ENCODE data around the gene MICU2.

Gene MICU2

GRCh38 chr13:21526707-21527540 lies 77.0 kb downstream of the MICU2 start:
- no peak overlapping the region for H3K4me2 ChIP-seq
- H2AFZ ChIP-seq (ENCODE audit: low read depth), result no peak overlapping the region
- TF ChIP-seq CTCF (conservative IDR thresholded peaks at IDR 0.05; ENCODE audit: low read depth, low read length), result no peak
- no peaks in the 10 kb centered on the region for H3K4me1 ChIP-seq (ENCODE audit: low read depth, poor library complexity, severe bottlenecking)
- H4K20me1 ChIP-seq (ENCODE audit: insufficient read depth), result no peaks in the 10 kb centered on the region
- H3K27me3 ChIP-seq (ENCODE audit: insufficient read depth, low read depth), result no peaks in the 10 kb centered on the region
- H3K36me3 ChIP-seq (ENCODE audit: insufficient read depth), result no peaks in the 10 kb centered on the region
- no peak overlapping the region for H3K27ac ChIP-seq
- H3K4me3 ChIP-seq (IDR thresholded peaks at IDR 0.05; ENCODE audit: insufficient read depth, low read depth, low read length), result no peak overlapping the region
- H3K79me2 ChIP-seq (ENCODE audit: insufficient read depth, low read depth), result no peaks in the 10 kb centered on the region
- H3K9ac ChIP-seq, result no peak overlapping the region

- H4K20me1 ChIP-seq (ENCODE audit: insufficient read depth), result no peaks in the 10 kb centered on the region
- no peak overlapping the region for H3K27ac ChIP-seq
- no peak for TF ChIP-seq CTCF (conservative IDR thresholded peaks at IDR 0.05; ENCODE audit: low read depth, low read length)
- no peak overlapping the region for H3K9ac ChIP-seq
- H3K4me1 ChIP-seq (ENCODE audit: low read depth, poor library complexity, severe bottlenecking), result no peaks in the 10 kb centered on the region
- H3K36me3 ChIP-seq (ENCODE audit: insufficient read depth), result no peaks in the 10 kb centered on the region
- no peak overlapping the region for H3K4me2 ChIP-seq
- no peaks in the 10 kb centered on the region for H3K27me3 ChIP-seq (ENCODE audit: insufficient read depth, low read depth)
- H3K79me2 ChIP-seq (ENCODE audit: insufficient read depth, low read depth), result no peaks in the 10 kb centered on the region
- no peak overlapping the region for H2AFZ ChIP-seq (ENCODE audit: low read depth)
- no peak overlapping the region for H3K4me3 ChIP-seq (IDR thresholded peaks at IDR 0.05; ENCODE audit: insufficient read depth, low read depth, low read length)
Measured at GRCh38 chr13:21522847-21523246, 81.1 kb downstream of the MICU2 start.

DNA sequence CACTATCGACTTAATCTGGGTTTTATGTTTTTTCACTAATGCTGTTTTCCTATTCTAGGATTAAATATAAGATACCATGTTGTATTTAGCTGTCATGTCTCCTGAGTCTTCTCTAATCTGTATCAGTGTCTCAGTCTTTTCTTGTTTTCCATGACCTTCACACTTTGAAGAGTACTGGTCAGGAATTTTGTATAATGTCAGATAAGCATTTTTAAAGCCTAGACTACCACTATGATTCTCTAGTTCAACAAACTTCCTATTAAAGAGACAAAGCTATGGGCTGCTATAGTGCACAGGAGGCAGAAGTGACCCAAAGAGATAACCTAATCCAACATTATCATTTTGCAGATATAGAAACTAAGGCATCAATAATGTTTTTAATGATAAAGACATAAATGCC lies 81.8 kb downstream of the MICU2 start:
- H3K4me3 ChIP-seq (IDR thresholded peaks at IDR 0.05; ENCODE audit: insufficient read depth, low read depth, low read length), result no peak overlapping the region
- TF ChIP-seq CTCF (conservative IDR thresholded peaks at IDR 0.05; ENCODE audit: low read depth, low read length), result no peak
- H3K36me3 ChIP-seq (ENCODE audit: insufficient read depth), result no peaks in the 10 kb centered on the region
- no peaks in the 10 kb centered on the region for H3K4me1 ChIP-seq (ENCODE audit: low read depth, poor library complexity, severe bottlenecking)
- H3K27me3 ChIP-seq (ENCODE audit: insufficient read depth, low read depth), result no peaks in the 10 kb centered on the region
- H4K20me1 ChIP-seq (ENCODE audit: insufficient read depth), result no peaks in the 10 kb centered on the region
- H3K79me2 ChIP-seq (ENCODE audit: insufficient read depth, low read depth), result no peaks in the 10 kb centered on the region
- H3K27ac ChIP-seq, result no peak overlapping the region
- no peak overlapping the region for H3K4me2 ChIP-seq
- no peak overlapping the region for H3K9ac ChIP-seq
- no peak overlapping the region for H2AFZ ChIP-seq (ENCODE audit: low read depth)

DNA sequence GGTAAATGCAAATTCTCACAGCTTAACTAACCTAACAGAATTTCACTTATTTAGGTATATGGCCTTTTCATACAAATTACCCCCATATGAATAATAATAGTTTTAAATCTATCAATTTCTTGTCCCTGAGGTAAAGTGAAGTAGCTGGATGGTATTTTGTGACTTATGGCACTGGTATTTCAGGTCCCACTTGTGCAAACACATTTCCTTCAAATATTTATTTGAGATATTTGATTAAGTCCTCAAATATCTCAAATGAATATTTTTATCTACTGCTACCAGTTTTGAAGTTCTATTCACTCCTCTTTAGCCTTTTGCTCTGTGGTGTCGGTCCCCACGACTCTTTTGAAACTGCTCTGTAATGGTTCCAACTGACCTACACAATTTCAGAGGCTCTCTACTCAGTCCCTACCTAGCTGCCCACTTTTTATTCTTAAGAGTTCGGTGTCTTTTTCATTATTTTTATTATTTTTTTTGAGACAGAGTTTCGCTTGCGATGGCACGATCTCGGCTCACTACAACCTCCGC lies 85.3 kb downstream of the MICU2 start:
- no peak overlapping the region for H3K4me3 ChIP-seq (IDR thresholded peaks at IDR 0.05; ENCODE audit: insufficient read depth, low read depth, low read length)
- no peak overlapping the region for H2AFZ ChIP-seq (ENCODE audit: low read depth)
- no peaks in the 10 kb centered on the region for H3K36me3 ChIP-seq (ENCODE audit: insufficient read depth)
- no peaks in the 10 kb centered on the region for H3K27me3 ChIP-seq (ENCODE audit: insufficient read depth, low read depth)
- no peak overlapping the region for H3K27ac ChIP-seq
- H3K79me2 ChIP-seq (ENCODE audit: insufficient read depth, low read depth), result no peaks in the 10 kb centered on the region
- no peak overlapping the region for H3K4me2 ChIP-seq
- no peaks in the 10 kb centered on the region for H4K20me1 ChIP-seq (ENCODE audit: insufficient read depth)
- TF ChIP-seq CTCF (conservative IDR thresholded peaks at IDR 0.05; ENCODE audit: low read depth, low read length), result no peak
- no peak overlapping the region for H3K9ac ChIP-seq
- no peaks in the 10 kb centered on the region for H3K4me1 ChIP-seq (ENCODE audit: low read depth, poor library complexity, severe bottlenecking)

Measured in KMS-11 (cell line).